ENCODE data around the gene EPB41L4A. TPM values are rescaled to one million over a fixed set of nuclear protein-coding genes. Genes with fewer than 3 reads are reported as not detected.
A peak's percentile ranks its signal among the peaks of the same experiment; 100 is the strongest.
"Not testable (repeated sequence)": the region's sequence is repeated elsewhere in the genome, so short reads cannot be mapped to it uniquely, and the experiment has no call there.

EPB41L4A gene
- total and polyA plus RNA-seq, 2 donors (not counting 1 experiment from before 2014, with no cell fraction given), result 0.23 to 0.50 TPM

DNA sequence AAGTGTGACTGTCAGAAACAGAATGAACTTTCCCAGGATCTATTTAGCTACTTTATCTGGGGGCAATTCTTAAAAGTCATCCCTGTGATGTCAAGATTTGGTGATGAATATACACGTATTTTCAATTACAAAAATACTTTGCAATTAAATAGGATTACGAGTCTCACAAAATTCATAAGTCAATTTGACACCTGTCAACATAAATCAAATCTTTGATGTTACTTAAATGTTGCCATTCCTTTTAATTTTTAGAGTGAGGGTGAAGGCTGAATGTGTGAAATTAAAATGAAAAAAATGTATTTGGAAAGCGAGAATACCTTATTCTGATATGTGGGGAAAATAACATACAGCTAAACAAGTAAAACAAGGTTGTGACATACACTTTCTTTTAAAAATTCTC, 202.9 kb downstream of the EPB41L4A start:
- TF ChIP-seq CTCF (conservative IDR thresholded peaks at IDR 0.05 in 1 of 2, IDR thresholded peaks at IDR 0.05 in 1 of 2; ENCODE audit: low read depth in 1 of 2, low read length in 2 of 2) (no peak), EZH2 (IDR thresholded peaks at IDR 0.05; ENCODE audit: low read length, missing control alignments) (no peak)
- H3K4me1 ChIP-seq (ENCODE audit: control insufficient read depth, extremely low read depth, insufficient read depth, low read length), result no peaks in the 10 kb centered on the region

DNA sequence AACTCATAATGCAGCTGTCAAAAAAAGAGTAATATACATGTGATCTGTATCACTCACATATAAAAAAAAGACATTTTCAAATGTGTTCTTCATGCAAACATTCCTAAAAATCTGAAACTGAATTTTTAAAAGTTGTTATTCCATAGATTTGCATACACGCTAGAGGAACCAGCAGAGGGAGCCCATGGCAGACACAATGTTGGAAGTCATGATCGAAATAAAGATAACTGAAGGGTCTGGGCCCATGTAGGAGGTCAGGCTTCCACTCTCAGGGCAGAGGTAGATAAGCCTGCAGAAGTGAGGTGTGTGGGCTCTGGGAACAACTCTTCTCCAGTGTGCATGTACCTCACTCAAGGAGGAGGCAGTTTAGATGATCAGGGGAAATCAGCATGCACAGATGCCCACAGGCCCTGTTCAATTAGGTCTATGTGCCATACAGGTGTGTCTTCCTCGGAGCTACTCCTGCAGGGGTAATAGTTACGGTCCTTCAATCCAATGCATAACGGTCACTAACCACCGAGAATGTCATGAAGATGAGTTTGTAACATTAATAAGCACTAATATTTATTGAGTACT, 208.6 kb downstream of the EPB41L4A start:
- H3K79me2 ChIP-seq (ENCODE audit: control insufficient read depth, insufficient read depth, low read length), result no peaks in the 10 kb centered on the region
- DNase-seq (ENCODE audit: low read depth in 2 of 2), result peak; percentile 17 to 53
- no peak for TF ChIP-seq EZH2 (IDR thresholded peaks at IDR 0.05; ENCODE audit: low read length, missing control alignments)
- TF ChIP-seq CTCF (conservative IDR thresholded peaks at IDR 0.05 in 1 of 2, IDR thresholded peaks at IDR 0.05 in 1 of 2; ENCODE audit: low read depth in 1 of 2, low read length in 2 of 2), result peak; percentile 60 to 77
- H2AFZ ChIP-seq (ENCODE audit: low read length), result no peak overlapping the region
- H3K9me3 ChIP-seq (ENCODE audit: control insufficient read depth, insufficient read depth, low read depth, low read length), result no peaks in the 10 kb centered on the region
- H4K20me1 ChIP-seq (ENCODE audit: control insufficient read depth, extremely low read depth, insufficient read depth, low read length), result no peaks in the 10 kb centered on the region
- no peaks in the 10 kb centered on the region for H3K4me1 ChIP-seq (ENCODE audit: control insufficient read depth, extremely low read depth, insufficient read depth, low read length)
- no peak overlapping the region for H3K4me3 ChIP-seq (replicated peaks in 1 of 4; ENCODE audit: control extremely low read depth in 1 of 4, insufficient read depth in 1 of 4, low read depth in 3 of 4, low read length in 4 of 4)
- H3K36me3 ChIP-seq (ENCODE audit: control insufficient read depth, insufficient read depth, low read length), result no peaks in the 10 kb centered on the region
- no peak overlapping the region for H3K27ac ChIP-seq (ENCODE audit: insufficient read depth, low read length)
- H3K9ac ChIP-seq (ENCODE audit: insufficient read depth, low read length), result no peak overlapping the region
- H3K27me3 ChIP-seq (ENCODE audit: control insufficient read depth, insufficient read depth, low read length), result no peaks in the 10 kb centered on the region
- H3K4me2 ChIP-seq (ENCODE audit: extremely low read depth, insufficient read depth, low read length), result no peak overlapping the region

More for the DNA sequence above, 202.9 kb downstream of the EPB41L4A start:
- no peak for DNase-seq (ENCODE audit: low read depth in 2 of 2)
- Histone ChIP-seq H3K9me3 (ENCODE audit: control insufficient read depth, insufficient read depth, low read depth, low read length) (no peaks in the 10 kb centered on the region), H3K27ac (ENCODE audit: insufficient read depth, low read length) (no peak overlapping the region), H3K4me2 (ENCODE audit: extremely low read depth, insufficient read depth, low read length) (no peak overlapping the region), H4K20me1 (ENCODE audit: control insufficient read depth, extremely low read depth, insufficient read depth, low read length) (no peaks in the 10 kb centered on the region), H3K36me3 (ENCODE audit: control insufficient read depth, insufficient read depth, low read length) (no peaks in the 10 kb centered on the region), H3K27me3 (ENCODE audit: control insufficient read depth, insufficient read depth, low read length) (no peaks in the 10 kb centered on the region), H2AFZ (ENCODE audit: low read length) (no peak overlapping the region), H3K9ac (ENCODE audit: insufficient read depth, low read length) (no peak overlapping the region), H3K79me2 (ENCODE audit: control insufficient read depth, insufficient read depth, low read length) (no peaks in the 10 kb centered on the region), H3K4me3 (replicated peaks in 1 of 4; ENCODE audit: control extremely low read depth in 1 of 4, insufficient read depth in 1 of 4, low read depth in 3 of 4, low read length in 4 of 4) (no peak overlapping the region)

GRCh38 chr5:112208699-112209615, 210.1 kb downstream of the EPB41L4A start:
- no peak for DNase-seq (ENCODE audit: low read depth in 2 of 2)
- no peak overlapping the region for H3K4me3 ChIP-seq (replicated peaks in 1 of 4; ENCODE audit: control extremely low read depth in 1 of 4, insufficient read depth in 1 of 4, low read depth in 3 of 4, low read length in 4 of 4)
- H3K27ac ChIP-seq (ENCODE audit: insufficient read depth, low read length), result no peak overlapping the region

DNA sequence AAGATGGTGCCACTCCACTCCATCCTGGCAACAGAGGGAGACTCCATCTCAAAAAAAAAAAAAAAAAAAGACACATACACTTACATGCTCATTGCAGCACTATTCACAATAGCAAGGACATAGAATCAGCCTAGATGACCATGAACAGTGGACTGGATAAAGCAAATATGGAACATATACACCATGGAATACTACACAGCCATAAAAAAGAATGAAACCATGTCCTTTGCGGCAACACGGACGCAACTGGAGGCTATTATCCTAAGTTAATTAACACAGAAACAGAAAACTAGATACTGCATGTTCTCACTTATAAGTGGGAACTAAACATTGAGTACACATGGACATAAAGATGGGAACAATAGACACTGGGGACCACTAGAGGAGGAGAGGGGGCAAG, 210.9 kb downstream of the EPB41L4A start:
- not testable (repeated sequence) for H3K4me3 ChIP-seq (replicated peaks in 1 of 4; ENCODE audit: control extremely low read depth in 1 of 4, insufficient read depth in 1 of 4, low read depth in 3 of 4, low read length in 4 of 4); H3K27ac ChIP-seq (ENCODE audit: insufficient read depth, low read length); H3K27me3 ChIP-seq (ENCODE audit: control insufficient read depth, insufficient read depth, low read length); H3K4me1 ChIP-seq (ENCODE audit: control insufficient read depth, extremely low read depth, insufficient read depth, low read length); H3K9ac ChIP-seq (ENCODE audit: insufficient read depth, low read length); H3K9me3 ChIP-seq (ENCODE audit: control insufficient read depth, insufficient read depth, low read depth, low read length); H4K20me1 ChIP-seq (ENCODE audit: control insufficient read depth, extremely low read depth, insufficient read depth, low read length); H3K36me3 ChIP-seq (ENCODE audit: control insufficient read depth, insufficient read depth, low read length); H3K79me2 ChIP-seq (ENCODE audit: control insufficient read depth, insufficient read depth, low read length); DNase-seq (ENCODE audit: low read depth in 2 of 2); H3K4me2 ChIP-seq (ENCODE audit: extremely low read depth, insufficient read depth, low read length); H2AFZ ChIP-seq (ENCODE audit: low read length)

More at GRCh38 chr5:112208699-112209615, 210.1 kb downstream of the EPB41L4A start:
- Histone ChIP-seq H3K9me3 (ENCODE audit: control insufficient read depth, insufficient read depth, low read depth, low read length) (no peaks in the 10 kb centered on the region), H3K4me2 (ENCODE audit: extremely low read depth, insufficient read depth, low read length) (no peak overlapping the region), H4K20me1 (ENCODE audit: control insufficient read depth, extremely low read depth, insufficient read depth, low read length) (no peaks in the 10 kb centered on the region), H3K9ac (ENCODE audit: insufficient read depth, low read length) (no peak overlapping the region), H2AFZ (ENCODE audit: low read length) (no peak overlapping the region), H3K4me1 (ENCODE audit: control insufficient read depth, extremely low read depth, insufficient read depth, low read length) (no peaks in the 10 kb centered on the region), H3K36me3 (ENCODE audit: control insufficient read depth, insufficient read depth, low read length) (no peaks in the 10 kb centered on the region), H3K27me3 (ENCODE audit: control insufficient read depth, insufficient read depth, low read length) (no peaks in the 10 kb centered on the region), H3K79me2 (ENCODE audit: control insufficient read depth, insufficient read depth, low read length) (no peaks in the 10 kb centered on the region)
- TF ChIP-seq CTCF (conservative IDR thresholded peaks at IDR 0.05 in 1 of 2, IDR thresholded peaks at IDR 0.05 in 1 of 2; ENCODE audit: low read depth in 1 of 2, low read length in 2 of 2) (no peak), EZH2 (IDR thresholded peaks at IDR 0.05; ENCODE audit: low read length, missing control alignments) (no peak)

All from fibroblast of lung (primary cell).